GM15510 (cell line): ENCODE measurements around the gene TTC21A.
A peak's percentile ranks its signal among the peaks of the same experiment; 100 is the strongest.

Experiments
- POLR2A ChIP-seq: IDR thresholded peaks from 3 replicates; pipeline ENCODE4 v1.6.1; 2011; ENCODE audit warnings: borderline replicate concordance; ENCODE audit not compliant: insufficient read length; ENCODE audit errors: extremely low read depth

TTC21A gene

GRCh38 chr3:39157359-39157758 is 49.9 kb downstream of the TTC21A start:
- TF ChIP-seq POLR2A: no peak

DNA sequence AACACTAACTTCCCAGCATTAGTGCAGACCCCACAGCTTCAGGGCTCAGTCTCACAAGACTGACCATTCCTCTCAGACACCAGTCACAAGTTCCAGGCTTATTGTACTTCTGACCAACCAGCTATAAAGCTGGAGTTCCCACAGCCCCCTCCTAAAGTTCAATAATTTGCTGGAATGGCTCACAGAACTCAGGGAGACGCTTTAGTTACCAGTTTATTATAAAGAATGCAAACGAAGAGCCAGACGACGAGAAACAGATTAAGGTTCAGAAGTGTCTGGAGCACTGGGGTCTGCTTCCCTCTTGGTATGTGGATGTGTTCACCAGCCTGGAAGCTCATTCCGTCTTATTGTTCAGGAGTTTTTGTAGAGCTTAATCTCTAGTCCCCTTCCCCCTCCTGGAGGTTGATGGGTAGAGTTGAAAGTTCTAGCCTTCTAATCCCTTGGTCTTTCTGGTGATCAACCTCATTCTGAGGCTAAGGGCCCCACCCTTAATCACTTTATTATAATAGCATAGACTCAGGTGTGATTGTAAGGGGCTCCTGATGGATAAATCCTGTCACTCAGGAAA is 50.8 kb downstream of the TTC21A start:
- TF ChIP-seq POLR2A: no peak

DNA sequence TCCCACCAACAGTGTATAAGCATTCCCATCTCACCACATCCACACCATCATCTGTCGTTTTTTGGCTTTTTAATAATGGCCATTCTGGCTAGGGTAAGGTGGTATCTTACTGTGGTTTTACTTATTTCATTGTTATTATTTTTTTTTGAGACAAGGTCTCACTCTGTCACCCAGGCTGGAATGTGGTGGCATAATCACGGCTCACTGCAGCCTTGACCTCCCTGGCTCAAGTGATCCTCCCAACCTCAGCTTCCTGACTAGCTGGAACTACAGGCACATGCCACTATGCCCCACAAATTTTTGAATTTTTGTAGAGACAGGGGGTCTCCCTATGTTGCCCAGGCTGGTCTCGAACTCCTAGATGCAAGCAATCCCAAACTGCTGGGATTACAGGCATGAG is 56.9 kb downstream of the TTC21A start:
- TF ChIP-seq POLR2A: no peak

GRCh38 chr3:39165518-39165917 is 58.0 kb downstream of the TTC21A start:
- TF ChIP-seq POLR2A: no peak

- TF ChIP-seq POLR2A: no peak
Measured at GRCh38 chr3:39166134-39166710, 58.7 kb downstream of the TTC21A start.

DNA sequence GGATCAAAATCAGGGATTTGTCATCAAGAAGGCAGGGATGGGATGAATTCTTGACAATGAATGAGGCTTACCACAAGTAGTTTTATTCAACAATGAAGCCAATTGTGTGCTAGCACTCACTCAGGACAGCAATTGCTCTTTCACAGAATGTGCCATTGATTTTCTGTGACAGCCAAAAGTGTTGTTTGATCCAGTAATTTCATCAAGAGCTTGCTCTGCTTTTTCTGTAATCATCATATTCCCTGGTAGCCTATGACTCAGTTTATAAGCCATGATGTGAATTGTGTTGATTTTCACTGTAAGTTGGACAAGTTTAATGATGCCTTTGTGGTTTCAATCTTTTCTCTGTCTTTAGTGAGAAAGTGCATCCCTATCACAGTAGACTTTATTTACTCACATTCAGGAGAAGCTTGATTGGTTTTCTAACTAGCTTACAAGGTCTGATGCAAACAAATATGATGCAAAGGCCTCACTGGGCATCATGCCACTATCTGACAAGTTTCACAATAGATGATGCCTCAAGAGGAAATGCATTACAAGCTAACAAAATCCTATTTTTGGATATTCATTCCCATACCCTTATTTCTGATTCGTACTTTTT is 59.6 kb downstream of the TTC21A start:
- TF ChIP-seq POLR2A: no peak

GRCh38 chr3:39168156-39168780 is 60.8 kb downstream of the TTC21A start:
- no peak for TF ChIP-seq POLR2A

DNA sequence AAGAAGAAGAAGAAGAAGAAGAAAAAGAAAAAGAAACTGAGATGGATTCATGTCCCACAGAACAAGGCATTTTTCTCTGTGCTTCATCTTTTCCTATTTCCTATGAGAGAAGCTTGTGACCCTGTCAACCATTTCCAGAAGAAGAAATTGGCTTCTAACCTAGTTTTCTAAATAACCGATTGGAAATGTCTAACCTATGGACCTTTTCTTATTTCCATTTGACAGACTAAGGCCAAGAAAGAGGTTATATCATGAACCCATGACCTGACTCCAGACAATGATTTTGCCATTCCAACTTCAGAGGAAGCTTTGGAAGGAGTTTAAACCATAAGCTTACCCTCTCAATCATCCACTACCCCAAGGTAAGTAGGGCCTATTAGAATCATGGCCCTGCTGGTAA is 62.2 kb downstream of the TTC21A start:
- TF ChIP-seq POLR2A: no peak

DNA sequence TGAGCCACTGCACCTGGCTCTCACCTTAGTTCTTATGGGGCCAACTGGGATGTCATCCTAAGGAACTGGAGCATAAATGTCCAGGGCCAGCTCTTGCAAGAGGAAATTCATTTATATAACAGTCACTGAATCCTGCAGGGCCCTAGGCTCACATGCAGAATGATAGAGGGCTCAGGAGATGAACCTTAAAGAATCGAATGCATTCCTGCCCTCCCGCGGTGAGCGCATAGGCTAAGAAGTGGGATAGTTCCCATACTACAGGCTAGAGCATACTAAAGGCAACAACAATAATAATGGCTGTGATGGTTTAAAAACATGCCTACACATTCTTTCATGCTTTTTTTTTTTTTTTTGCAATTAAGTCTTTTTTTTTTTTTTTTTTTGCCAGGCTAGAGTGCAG is 63.0 kb downstream of the TTC21A start:
- no peak for TF ChIP-seq POLR2A

- no peak for TF ChIP-seq POLR2A
Measured at GRCh38 chr3:39171860-39172259, 64.4 kb downstream of the TTC21A start.

DNA sequence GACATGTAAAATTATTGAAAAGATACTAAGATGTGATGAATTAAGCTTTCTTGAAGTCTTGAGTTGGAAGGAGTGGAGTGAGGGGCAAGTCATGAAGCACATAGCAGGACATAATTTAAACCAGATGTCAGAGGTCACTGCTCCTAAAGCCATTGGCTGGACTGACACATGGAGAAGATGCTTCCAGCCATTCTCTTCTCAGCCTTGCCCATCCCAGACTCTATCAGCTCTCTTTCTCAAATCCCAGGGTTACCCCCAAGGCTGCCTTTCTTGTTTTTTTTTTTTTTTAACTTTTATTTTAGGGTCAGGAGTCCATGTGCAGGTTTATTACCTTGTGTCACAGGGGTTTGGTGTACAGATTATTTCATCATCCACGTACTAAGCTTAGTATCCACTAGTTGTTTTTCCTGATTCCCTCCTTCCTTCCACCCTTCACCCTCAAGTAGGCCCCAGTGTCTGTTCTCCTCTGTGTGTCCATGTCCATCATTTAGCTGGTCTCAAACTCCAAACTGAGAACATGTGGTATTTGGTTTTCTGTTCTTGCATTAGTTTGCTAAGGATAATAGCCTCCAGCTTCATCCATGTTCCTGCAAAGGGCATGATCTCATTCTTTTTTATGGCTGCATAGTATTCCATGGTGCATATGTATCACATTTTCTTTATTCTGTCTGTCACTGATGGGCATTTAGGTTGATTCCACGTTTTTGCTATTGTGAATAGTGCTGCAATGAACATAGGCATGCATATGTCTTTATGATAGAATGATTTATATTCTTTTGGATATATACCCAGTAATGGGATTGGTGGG is 66.0 kb downstream of the TTC21A start:
- no peak for TF ChIP-seq POLR2A

DNA sequence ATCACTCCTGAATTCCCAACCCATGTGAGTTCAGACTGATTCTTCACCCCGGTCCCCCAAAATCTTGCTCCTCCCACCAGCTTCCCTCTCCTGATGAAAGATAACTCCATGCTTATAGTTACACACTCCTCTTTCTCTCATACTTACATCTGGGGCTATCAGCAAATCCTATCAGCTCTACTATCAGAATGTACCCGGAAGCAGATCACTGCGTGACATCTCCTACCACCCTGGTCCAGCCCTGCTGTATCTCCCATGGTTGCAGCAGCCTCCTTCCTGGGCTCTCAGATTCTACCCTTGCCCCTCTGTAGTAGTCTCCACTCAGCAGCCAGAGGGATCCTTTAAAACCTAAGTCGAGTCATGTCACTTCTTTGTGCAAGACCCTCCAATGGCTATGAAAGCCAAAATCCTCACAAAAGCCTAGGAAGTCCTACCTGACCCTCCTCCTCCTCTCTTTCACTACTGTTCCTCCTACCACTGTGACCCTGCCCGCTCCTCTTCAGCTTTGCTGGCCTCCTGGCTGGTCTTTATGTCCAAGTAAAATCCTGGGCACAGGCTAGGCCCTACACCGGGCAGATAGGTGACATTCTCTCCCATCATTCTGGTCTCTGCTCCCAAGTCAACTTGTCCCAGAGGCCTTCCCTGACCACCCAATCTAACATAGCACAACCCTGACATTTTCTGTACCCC is 68.7 kb downstream of the TTC21A start:
- TF ChIP-seq POLR2A: no peak

DNA sequence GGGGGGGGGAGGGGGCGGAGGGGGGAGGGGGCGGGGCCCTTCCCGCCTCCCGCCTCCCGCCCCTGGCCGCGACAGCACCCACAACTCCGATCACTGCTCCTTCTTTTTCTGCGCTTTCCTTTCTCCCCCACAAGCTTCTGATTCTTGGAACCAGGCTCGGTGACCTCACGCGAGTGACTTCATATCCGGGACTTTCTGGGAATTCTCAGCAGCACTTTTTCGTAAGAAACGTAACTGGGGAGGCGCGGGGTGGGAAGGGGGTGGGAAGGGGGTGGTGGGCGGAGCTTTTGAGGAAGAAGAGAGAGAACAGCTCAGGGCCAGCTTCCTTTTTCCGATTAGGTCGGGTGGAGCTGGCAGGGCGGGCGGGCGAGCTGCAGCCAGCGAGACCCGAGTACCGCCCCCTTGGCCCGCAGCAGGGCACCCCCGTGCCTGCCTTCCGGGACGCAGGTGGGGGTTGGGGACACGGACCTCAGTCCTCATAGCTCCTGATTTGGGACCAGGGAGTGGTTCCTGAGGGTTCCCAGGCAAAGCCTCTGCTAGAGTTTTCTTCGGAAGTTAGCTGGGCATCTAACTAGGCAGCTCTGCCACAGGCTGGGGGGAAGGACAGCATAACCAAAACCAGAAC is 70.3 kb downstream of the TTC21A start:
- peak; percentile 58 for TF ChIP-seq POLR2A

GRCh38 chr3:39178553-39178952 is 71.1 kb downstream of the TTC21A start:
- TF ChIP-seq POLR2A: no peak
